ENCODE results near the gene SDK1. TPM values are rescaled to one million over a fixed set of nuclear protein-coding genes. Genes with fewer than 3 reads are reported as not detected.
A peak's percentile ranks its signal among the peaks of the same experiment; 100 is the strongest.

The SDK1 gene
- total RNA-seq, 1 donor from 2014 or later = 4.3 TPM

DNA sequence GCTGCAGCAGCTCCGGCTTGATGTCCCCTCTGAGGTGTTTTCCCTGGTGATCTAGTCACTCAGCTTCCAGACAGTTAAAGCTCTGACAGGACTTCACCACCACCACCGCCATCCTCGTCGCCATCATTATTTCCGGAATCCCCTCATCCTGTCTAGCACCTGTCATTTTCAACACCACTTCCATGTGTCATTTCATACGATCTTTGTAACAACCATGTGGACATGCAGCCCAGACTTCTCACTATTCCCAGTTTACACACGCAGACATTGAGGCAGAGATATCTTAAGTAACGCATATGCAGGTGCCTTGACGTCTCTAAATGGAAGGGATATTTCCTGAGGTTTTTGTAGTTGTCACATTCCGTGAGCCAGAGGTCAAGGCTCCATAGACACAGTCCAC, 850.5 kb downstream of the SDK1 start:
- Mint-ChIP-seq H3K4me3 (ENCODE audit: unreplicated experiment) (no peak overlapping the region), H3K4me1 (ENCODE audit: unreplicated experiment) (no peaks in the 10 kb centered on the region), H3K9me3 (ENCODE audit: unreplicated experiment) (peaks cover 10% of the 10 kb centered on the region), H3K36me3 (ENCODE audit: low read depth, unreplicated experiment) (peaks cover 5% of the 10 kb centered on the region), H3K27me3 (ENCODE audit: unreplicated experiment) (peaks cover 10% of the 10 kb centered on the region), H3K27ac (ENCODE audit: unreplicated experiment) (peak overlapping the region; percentile 2)
- TF ChIP-seq, protein P1, sequence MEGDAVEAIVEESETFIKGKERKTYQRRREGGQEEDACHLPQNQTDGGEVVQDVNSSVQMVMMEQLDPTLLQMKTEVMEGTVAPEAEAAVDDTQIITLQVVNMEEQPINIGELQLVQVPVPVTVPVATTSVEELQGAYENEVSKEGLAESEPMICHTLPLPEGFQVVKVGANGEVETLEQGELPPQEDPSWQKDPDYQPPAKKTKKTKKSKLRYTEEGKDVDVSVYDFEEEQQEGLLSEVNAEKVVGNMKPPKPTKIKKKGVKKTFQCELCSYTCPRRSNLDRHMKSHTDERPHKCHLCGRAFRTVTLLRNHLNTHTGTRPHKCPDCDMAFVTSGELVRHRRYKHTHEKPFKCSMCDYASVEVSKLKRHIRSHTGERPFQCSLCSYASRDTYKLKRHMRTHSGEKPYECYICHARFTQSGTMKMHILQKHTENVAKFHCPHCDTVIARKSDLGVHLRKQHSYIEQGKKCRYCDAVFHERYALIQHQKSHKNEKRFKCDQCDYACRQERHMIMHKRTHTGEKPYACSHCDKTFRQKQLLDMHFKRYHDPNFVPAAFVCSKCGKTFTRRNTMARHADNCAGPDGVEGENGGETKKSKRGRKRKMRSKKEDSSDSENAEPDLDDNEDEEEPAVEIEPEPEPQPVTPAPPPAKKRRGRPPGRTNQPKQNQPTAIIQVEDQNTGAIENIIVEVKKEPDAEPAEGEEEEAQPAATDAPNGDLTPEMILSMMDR (IDR thresholded peaks at IDR 0.05; ENCODE audit: unreplicated experiment) = no peak
- no peak for DNase-seq (ENCODE audit: low spot score)

DNA sequence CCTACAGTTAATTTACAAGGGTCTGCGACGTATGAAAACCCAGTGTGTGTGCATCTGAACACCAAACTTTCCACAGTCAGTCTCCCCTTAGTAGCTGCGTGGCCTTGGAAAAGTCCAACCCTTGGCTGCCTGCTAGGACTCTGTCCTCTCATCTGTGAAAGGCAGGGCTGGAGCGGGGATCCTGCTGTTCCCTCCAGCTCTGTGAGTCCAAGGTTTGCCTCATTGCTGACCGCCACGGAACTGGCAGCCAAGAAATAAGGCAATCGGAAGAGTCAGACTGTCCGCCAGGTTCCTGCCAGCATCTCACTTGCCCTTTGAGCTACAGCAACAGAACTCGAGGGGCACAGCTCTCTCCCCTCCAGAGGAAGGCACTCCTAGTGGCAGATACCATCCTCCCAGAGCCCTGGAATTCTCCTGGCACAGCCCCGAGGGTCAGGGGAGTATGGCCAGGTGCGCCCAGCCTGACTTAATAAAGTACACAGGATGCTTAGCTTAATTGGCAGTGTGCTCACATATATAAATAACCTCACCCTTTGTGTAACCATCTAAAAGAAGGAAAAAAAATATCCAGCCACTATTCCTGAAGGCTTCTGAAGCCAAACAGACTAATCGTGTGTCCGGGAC, 851.0 kb downstream of the SDK1 start:
- Mint-ChIP-seq H3K4me1 (ENCODE audit: unreplicated experiment) (no peaks in the 10 kb centered on the region), H3K4me3 (ENCODE audit: unreplicated experiment) (no peak overlapping the region), H3K9me3 (ENCODE audit: unreplicated experiment) (peaks cover 10% of the 10 kb centered on the region), H3K27me3 (ENCODE audit: unreplicated experiment) (peaks cover 14% of the 10 kb centered on the region), H3K36me3 (ENCODE audit: low read depth, unreplicated experiment) (peaks cover 5% of the 10 kb centered on the region), H3K27ac (ENCODE audit: unreplicated experiment) (no peak overlapping the region)
- TF ChIP-seq, protein P1 (IDR thresholded peaks at IDR 0.05; ENCODE audit: unreplicated experiment) = no peak
- no peak for DNase-seq (ENCODE audit: low spot score)

DNA sequence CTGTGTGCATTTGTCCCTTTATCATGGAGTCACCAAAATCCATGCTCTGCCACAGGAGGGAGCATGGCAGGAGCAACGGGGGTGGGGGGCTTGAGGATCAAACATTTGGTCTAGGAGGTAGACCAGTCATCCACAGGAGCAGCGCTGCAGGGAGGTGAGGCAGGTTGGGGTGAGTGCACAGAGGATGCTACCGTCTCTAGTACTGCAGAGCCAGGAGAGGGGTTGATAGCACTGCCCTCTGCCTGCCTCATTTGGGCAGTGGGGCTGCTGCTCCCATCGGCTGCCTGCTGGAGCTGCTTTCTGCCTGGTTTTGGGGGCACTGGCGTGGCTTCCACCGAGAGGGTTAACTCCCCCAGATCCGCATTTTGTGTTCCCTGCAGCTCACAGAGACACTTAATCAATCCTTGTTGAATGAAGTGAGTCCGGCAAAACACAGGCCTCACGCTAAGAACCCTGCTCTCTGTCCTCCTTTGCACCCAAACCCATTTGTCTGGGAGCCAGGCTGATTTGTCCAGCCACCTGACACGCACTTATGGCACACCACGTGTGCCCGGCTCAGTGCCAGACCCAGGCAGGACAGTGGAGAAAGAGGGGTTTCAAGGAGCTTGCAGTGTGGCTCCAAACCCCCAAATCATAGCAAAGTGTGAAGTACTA, 854.0 kb downstream of the SDK1 start:
- no peak for DNase-seq (ENCODE audit: low spot score)
- TF ChIP-seq, protein P1 (IDR thresholded peaks at IDR 0.05; ENCODE audit: unreplicated experiment) = no peak
- H3K9me3 Mint-ChIP-seq (ENCODE audit: unreplicated experiment) = peaks cover 10% of the 10 kb centered on the region
- H3K4me1 Mint-ChIP-seq (ENCODE audit: unreplicated experiment) = no peaks in the 10 kb centered on the region
- no peak overlapping the region for H3K27ac Mint-ChIP-seq (ENCODE audit: unreplicated experiment)
- H3K36me3 Mint-ChIP-seq (ENCODE audit: low read depth, unreplicated experiment) = peaks cover 5% of the 10 kb centered on the region
- peaks cover 4% of the 10 kb centered on the region for H3K27me3 Mint-ChIP-seq (ENCODE audit: unreplicated experiment)
- H3K4me3 Mint-ChIP-seq (ENCODE audit: unreplicated experiment) = no peak overlapping the region

DNA sequence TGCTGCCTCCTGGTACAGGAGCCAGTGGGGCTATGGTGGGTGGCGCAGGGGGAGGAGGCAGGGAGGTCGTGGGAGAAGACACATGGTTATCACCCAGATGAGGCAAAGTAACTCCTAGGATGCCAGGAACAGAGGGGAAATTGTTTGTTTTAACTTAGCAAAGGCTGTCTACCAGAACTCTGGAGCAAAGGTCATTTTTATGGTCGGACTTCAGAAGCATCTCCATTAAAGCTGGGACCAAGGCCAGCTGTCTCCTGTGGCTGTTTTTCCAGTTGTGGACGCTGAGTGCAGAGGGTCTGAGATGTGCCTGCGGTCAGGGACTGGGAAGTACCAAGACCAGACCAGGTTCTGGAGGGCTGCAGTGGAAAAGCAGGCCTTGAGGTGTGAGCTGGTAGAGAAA, 855.1 kb downstream of the SDK1 start:
- no peak overlapping the region for H3K27ac Mint-ChIP-seq (ENCODE audit: unreplicated experiment)
- no peaks in the 10 kb centered on the region for H3K4me1 Mint-ChIP-seq (ENCODE audit: unreplicated experiment)
- peaks cover 4% of the 10 kb centered on the region for H3K27me3 Mint-ChIP-seq (ENCODE audit: unreplicated experiment)
- DNase-seq (ENCODE audit: low spot score) = no peak
- peaks cover 10% of the 10 kb centered on the region for H3K9me3 Mint-ChIP-seq (ENCODE audit: unreplicated experiment)
- peaks cover 5% of the 10 kb centered on the region for H3K36me3 Mint-ChIP-seq (ENCODE audit: low read depth, unreplicated experiment)
- TF ChIP-seq, protein P1 (IDR thresholded peaks at IDR 0.05; ENCODE audit: unreplicated experiment) = no peak
- no peak overlapping the region for H3K4me3 Mint-ChIP-seq (ENCODE audit: unreplicated experiment)

DNA sequence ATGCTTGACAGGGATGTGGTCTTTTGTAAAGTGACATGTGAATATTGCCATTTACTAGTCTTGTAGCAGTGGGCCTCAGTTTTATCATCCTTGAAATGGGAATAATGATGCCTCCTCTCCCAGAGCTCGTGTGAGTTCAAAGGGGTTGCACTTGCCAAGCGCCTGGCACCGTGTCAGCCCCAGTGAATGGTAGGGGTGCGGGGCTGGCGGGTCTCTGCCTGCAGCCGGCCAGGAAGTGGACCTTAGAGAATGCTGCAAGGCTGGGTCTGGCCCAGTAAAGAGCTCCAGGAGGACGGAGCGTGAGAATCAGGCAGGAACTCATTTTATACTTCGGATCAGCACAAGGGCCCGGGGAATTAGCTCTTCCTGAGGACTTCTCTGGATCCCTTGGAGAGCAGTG, 856.6 kb downstream of the SDK1 start:
- H3K4me1 Mint-ChIP-seq (ENCODE audit: unreplicated experiment) = no peaks in the 10 kb centered on the region
- H3K4me3 Mint-ChIP-seq (ENCODE audit: unreplicated experiment) = no peak overlapping the region
- no peak overlapping the region for H3K27ac Mint-ChIP-seq (ENCODE audit: unreplicated experiment)
- peaks cover 5% of the 10 kb centered on the region for H3K9me3 Mint-ChIP-seq (ENCODE audit: unreplicated experiment)
- H3K36me3 Mint-ChIP-seq (ENCODE audit: low read depth, unreplicated experiment) = peaks cover 5% of the 10 kb centered on the region
- H3K27me3 Mint-ChIP-seq (ENCODE audit: unreplicated experiment) = peaks cover 4% of the 10 kb centered on the region
- no peak for DNase-seq (ENCODE audit: low spot score)
- TF ChIP-seq, protein P1 (IDR thresholded peaks at IDR 0.05; ENCODE audit: unreplicated experiment) = no peak

Measured in endothelial cell (in vitro differentiated cells).